A673 (cell line): ENCODE data around the gene CTIF. TPM values are rescaled to one million over a fixed set of nuclear protein-coding genes. Genes with fewer than 3 reads are reported as not detected.

Experiments
- BruUV-seq: library from RNA; stranded (reverse); fragments of 400-500 nt; replicated peaks from 2 replicates; lab custom pipeline; 2021; lab: Mats Ljungman, UMichigan
- CTCF ChIA-PET: fragments of 300-600 bp; sonication (Branson Sonifier 250); formaldehyde crosslinking; loops from one replicate; lab custom pipeline; 2022; ENCODE audit warnings: antibody characterized with exemption; lab: Charles Lee
- POLR2A ChIA-PET: fragments of 300-600 bp; sonication (Branson Sonifier 250); formaldehyde crosslinking; loops from one replicate; lab custom pipeline; 2022; ENCODE audit warnings: antibody characterized with exemption; ENCODE audit not compliant: low non-redundant PET; lab: Charles Lee
- DNase-seq: peaks from one replicate; pipeline ENCODE4 v3.0.0-alpha.2; 2015; ENCODE audit warnings: low spot score
- H3K27ac ChIP-seq: fragments of 200-600 bp; sonication (generic); 2 replicates; pipeline ENCODE4 v1.5.1; 2016; ENCODE audit warnings: mixed run types, low read depth, mild to moderate bottlenecking, mixed read lengths, antibody characterized with exemption, low read length; ENCODE audit not compliant: poor library complexity, severe bottlenecking
- H3K27me3 ChIP-seq: fragments of 200-600 bp; sonication (generic); replicated peaks from 2 replicates; pipeline ENCODE4 v1.6.1; 2017; ENCODE audit warnings: mixed run types, low read depth, mild to moderate bottlenecking, mixed read lengths, antibody characterized with exemption, low read length; ENCODE audit not compliant: insufficient read depth, poor library complexity
- H3K36me3 ChIP-seq: fragments of 200-600 bp; sonication (generic); 2 replicates; pipeline ENCODE4 v1.6.1; 2016; ENCODE audit warnings: mixed run types, mild to moderate bottlenecking, mixed read lengths, antibody characterized with exemption, low read length; ENCODE audit not compliant: insufficient read depth, poor library complexity, severe bottlenecking
- H3K4me1 ChIP-seq: fragments of 200-600 bp; sonication (generic); 2 replicates; pipeline ENCODE4 v1.6.1; 2017; ENCODE audit warnings: mixed run types, mild to moderate bottlenecking, mixed read lengths, antibody characterized with exemption, low read length; ENCODE audit not compliant: insufficient read depth, poor library complexity, severe bottlenecking
- H3K4me3 ChIP-seq: fragments of 200-600 bp; sonication (generic); 2 replicates; pipeline ENCODE4 v1.5.1; 2016; ENCODE audit warnings: low read depth, mixed run types, mild to moderate bottlenecking, mixed read lengths, low read length; ENCODE audit not compliant: poor library complexity, severe bottlenecking
- H3K9me3 ChIP-seq: fragments of 200-600 bp; sonication (generic); 2 replicates; pipeline ENCODE4 v1.6.1; 2016; ENCODE audit warnings: mixed run types, low read depth, mild to moderate bottlenecking, mixed read lengths, antibody characterized with exemption, low read length; ENCODE audit not compliant: poor library complexity, severe bottlenecking
- EZH2 ChIP-seq: fragments of 200-600 bp; sonication (generic); IDR thresholded peaks from 2 replicates; pipeline ENCODE4 v1.6.1; 2017; ENCODE audit warnings: borderline replicate concordance, low read depth, mild to moderate bottlenecking, mixed read lengths, antibody characterized with exemption, low read length; ENCODE audit not compliant: poor library complexity, severe bottlenecking
- intact Hi-C: fragments of 100-400 bp; cut with micrococcal nuclease; formaldehyde crosslinking; loops from one replicate; pipeline ENCODE4 v1.10.0; 2022; ENCODE audit not compliant: unreplicated experiment
- total RNA-seq: library from RNA; stranded (reverse); gene quantifications from 2 replicates; pipeline ENCODE4 v1.2.3, GENCODE V29; 2021
- TF ChIP-seq, protein P1 (sequence below): fragments of 300-800, 200-600 bp; sonication (generic); conservative IDR thresholded peaks from 2 replicates; pipeline ENCODE4 v1.5.1; 2017; ENCODE audit warnings: low read depth, mild to moderate bottlenecking, antibody characterized with exemption, low read length, moderate library complexity, mixed read lengths

Gene CTIF
- total RNA-seq, 1 experiment from 2014 or later = 23.5 TPM

- TF ChIP-seq EZH2 = no peak
- TF ChIP-seq, protein P1, sequence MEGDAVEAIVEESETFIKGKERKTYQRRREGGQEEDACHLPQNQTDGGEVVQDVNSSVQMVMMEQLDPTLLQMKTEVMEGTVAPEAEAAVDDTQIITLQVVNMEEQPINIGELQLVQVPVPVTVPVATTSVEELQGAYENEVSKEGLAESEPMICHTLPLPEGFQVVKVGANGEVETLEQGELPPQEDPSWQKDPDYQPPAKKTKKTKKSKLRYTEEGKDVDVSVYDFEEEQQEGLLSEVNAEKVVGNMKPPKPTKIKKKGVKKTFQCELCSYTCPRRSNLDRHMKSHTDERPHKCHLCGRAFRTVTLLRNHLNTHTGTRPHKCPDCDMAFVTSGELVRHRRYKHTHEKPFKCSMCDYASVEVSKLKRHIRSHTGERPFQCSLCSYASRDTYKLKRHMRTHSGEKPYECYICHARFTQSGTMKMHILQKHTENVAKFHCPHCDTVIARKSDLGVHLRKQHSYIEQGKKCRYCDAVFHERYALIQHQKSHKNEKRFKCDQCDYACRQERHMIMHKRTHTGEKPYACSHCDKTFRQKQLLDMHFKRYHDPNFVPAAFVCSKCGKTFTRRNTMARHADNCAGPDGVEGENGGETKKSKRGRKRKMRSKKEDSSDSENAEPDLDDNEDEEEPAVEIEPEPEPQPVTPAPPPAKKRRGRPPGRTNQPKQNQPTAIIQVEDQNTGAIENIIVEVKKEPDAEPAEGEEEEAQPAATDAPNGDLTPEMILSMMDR = no peak
- ChIA-PET POLR2A (no interaction called here), CTCF (no interaction called here)
- Histone ChIP-seq H3K27me3 (no peaks in the 10 kb centered on the region), H3K36me3 (no peaks in the 10 kb centered on the region), H3K4me1 (no peaks in the 10 kb centered on the region), H3K27ac (no peak overlapping the region), H3K4me3 (no peak overlapping the region), H3K9me3 (no peaks in the 10 kb centered on the region)
- no TSS peak for BruUV-seq
- intact Hi-C loops = no loop called here
- no peak for DNase-seq
These were observed 206.5 kb downstream of the CTIF start for GRCh38 chr18:48745293-48745692.

- intact Hi-C loops = no loop called here
These were observed 210.9 kb downstream of the CTIF start for GRCh38 chr18:48749768-48750167.

DNA sequence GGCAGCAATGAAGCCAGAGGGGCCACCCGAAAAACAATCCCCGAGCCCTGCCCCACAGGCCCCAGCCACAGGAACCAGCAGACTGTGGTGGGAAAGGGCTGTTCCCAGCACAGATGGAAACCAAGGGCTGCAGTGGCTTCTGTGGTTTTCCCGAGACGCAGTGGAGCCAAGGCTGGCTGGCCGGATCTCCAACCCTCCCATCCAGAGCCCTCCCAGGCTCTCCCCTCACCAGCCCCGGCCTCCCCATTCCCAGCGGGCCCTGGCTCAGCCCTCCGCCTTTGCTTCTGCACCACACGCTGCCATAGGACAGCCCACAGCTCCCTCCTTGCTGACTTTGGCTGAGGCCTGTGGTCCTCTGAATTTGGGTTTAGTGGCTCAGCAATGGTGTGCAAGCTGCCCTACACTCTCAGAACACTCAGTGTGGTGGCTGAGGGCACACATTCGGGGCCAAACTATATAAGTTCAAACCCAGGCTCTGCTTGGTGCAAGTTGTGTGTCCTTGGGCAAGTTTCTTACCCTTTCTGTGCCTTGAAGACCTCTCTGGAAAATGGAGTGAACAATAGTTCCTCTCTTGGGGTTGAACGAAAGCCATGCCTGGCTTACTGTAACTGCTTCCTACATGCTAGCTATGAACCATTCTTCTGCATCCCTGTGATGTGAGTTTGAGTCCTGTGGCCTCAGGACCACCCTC lies 211.8 kb downstream of the CTIF start:
- Histone ChIP-seq H3K27me3 (no peaks in the 10 kb centered on the region), H3K36me3 (no peaks in the 10 kb centered on the region), H3K4me3 (no peak overlapping the region), H3K9me3 (no peaks in the 10 kb centered on the region), H3K4me1 (no peaks in the 10 kb centered on the region), H3K27ac (no peak overlapping the region)
- intact Hi-C loops = no loop called here
- BruUV-seq = no TSS peak
- ChIA-PET CTCF (no interaction called here), POLR2A (no interaction called here)
- TF ChIP-seq EZH2 = no peak
- no peak for DNase-seq

More at GRCh38 chr18:48749768-48750167, 210.9 kb downstream of the CTIF start:
- no peaks in the 10 kb centered on the region for H3K27me3 ChIP-seq
- POLR2A ChIA-PET = no interaction called here
- no peaks in the 10 kb centered on the region for H3K36me3 ChIP-seq
- no peak for DNase-seq
- no peaks in the 10 kb centered on the region for H3K4me1 ChIP-seq
- H3K27ac ChIP-seq = no peak overlapping the region
- BruUV-seq = no TSS peak
- no peak overlapping the region for H3K4me3 ChIP-seq
- CTCF ChIA-PET = no interaction called here
- H3K9me3 ChIP-seq = no peaks in the 10 kb centered on the region
- TF ChIP-seq, protein P1 = no peak
- no peak for TF ChIP-seq EZH2
